SJSA1 (cell line): ENCODE results near the gene RAB11FIP3. TPM values are rescaled to one million over a fixed set of nuclear protein-coding genes. Genes with fewer than 3 reads are reported as not detected.
"Not testable (repeated sequence)": the region's sequence is repeated elsewhere in the genome, so short reads cannot be mapped to it uniquely, and the experiment has no call there.

Experiments used
- DNase-seq, 2 experiments: peaks; one replicate each; pipeline ENCODE4 v3.0.0-alpha.2; 2015 to 2020; ENCODE audit warnings: low spot score in 2 of 2, low read depth in 1 of 2
- H3K27ac ChIP-seq: fragments of 250-450 bp; sonication (Bioruptor Pico); 2 replicates; pipeline ENCODE4 v1.5.1; 2020; ENCODE audit warnings: mild to moderate bottlenecking, moderate library complexity
- H3K27me3 ChIP-seq: fragments of 250-450 bp; sonication (Bioruptor Pico); replicated peaks from 2 replicates; pipeline ENCODE4 v1.5.1; 2020; ENCODE audit warnings: mild to moderate bottlenecking, moderate library complexity
- H3K36me3 ChIP-seq: fragments of 250-450 bp; sonication (Bioruptor Pico); 2 replicates; pipeline ENCODE4 v1.5.1; 2020; ENCODE audit warnings: mild to moderate bottlenecking
- H3K4me1 ChIP-seq: fragments of 250-450 bp; sonication (Bioruptor Pico); replicated peaks from 2 replicates; pipeline ENCODE4 v1.6.1; 2021; ENCODE audit warnings: mild to moderate bottlenecking
- H3K4me3 ChIP-seq: fragments of 250-450 bp; sonication (Bioruptor Pico); 2 replicates; pipeline ENCODE4 v1.5.1; 2020; ENCODE audit warnings: mild to moderate bottlenecking
- H3K9me3 ChIP-seq: fragments of 250-450 bp; sonication (Bioruptor Pico); replicated peaks from 2 replicates; pipeline ENCODE4 v1.5.1; 2020; ENCODE audit warnings: mild to moderate bottlenecking
- total RNA-seq: library from RNA; depleted of rRNA; stranded (reverse); fragments of >200 nt; shearing (Covaris generic); gene quantifications from 2 replicates; pipeline ENCODE4 v1.2.3, GENCODE V29; 2014; rRNA removed

The RAB11FIP3 gene
- 21.1 and 23.6 TPM in 2 replicates for total RNA-seq

GRCh38 chr16:425082-425718, at the start of gene RAB11FIP3:
RAB11FIP3 (plus strand) TSS chr16:425649; CDS start chr16:426007, 358 bp downstream.
- peak within 1 kb of the TSS; percentile 22; the same call in 1 of the 2 replicates for H3K27ac ChIP-seq
- peak within 1 kb of the TSS; percentile 52 for H3K4me3 ChIP-seq
- H3K9me3 ChIP-seq, result no peaks in the 10 kb centered on the region
- H3K36me3 ChIP-seq, result peaks cover 5% of the 10 kb centered on the region; the same call in 1 of the 2 replicates
- H3K4me1 ChIP-seq, result peaks cover 42% of the 10 kb centered on the region
- peak; percentile 80 to 86 for DNase-seq
- H3K27me3 ChIP-seq, result no peaks in the 10 kb centered on the region

GRCh38 chr16:375927-376816, 49.3 kb upstream of the RAB11FIP3 start:
- Histone ChIP-seq H3K4me3 (no peak overlapping the region), H3K27me3 (no peaks in the 10 kb centered on the region), H3K36me3 (peaks cover 68% of the 10 kb centered on the region), H3K9me3 (no peaks in the 10 kb centered on the region), H3K4me1 (peaks cover 8% of the 10 kb centered on the region), H3K27ac (no peak overlapping the region)
- no peak for DNase-seq

DNA sequence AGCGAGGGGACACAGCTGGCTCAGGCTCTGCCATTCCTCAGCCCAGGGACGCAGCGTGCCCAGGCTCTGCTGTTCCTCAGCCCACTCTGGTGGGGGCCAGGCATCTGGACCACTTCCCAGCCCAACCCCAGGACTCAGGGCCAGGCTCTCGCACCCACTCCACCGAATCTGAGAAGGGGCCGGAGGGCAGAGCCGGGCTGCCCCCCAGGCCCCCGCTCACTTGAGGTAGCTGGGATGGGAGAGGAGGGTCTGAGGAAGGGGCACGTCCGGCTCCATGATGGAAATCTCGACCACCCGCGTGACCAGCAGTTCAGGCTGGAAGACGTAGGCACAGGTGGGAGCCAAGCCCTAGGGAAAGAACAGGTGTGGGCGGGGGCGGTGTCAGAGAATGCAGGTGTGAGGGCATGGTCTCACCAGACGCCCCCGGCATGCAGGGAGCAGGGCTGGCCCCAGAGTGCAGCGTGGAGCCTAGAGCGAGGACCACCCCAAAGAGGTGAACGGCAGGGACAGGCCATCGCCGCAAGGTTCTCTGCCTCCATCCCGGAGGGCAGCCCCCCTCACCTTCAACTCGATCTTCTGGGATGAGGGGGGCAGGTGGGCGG, 48.5 kb upstream of the RAB11FIP3 start:
- DNase-seq, result no peak
- Histone ChIP-seq H3K36me3 (peaks cover 65% of the 10 kb centered on the region), H3K4me3 (no peak overlapping the region)

DNA sequence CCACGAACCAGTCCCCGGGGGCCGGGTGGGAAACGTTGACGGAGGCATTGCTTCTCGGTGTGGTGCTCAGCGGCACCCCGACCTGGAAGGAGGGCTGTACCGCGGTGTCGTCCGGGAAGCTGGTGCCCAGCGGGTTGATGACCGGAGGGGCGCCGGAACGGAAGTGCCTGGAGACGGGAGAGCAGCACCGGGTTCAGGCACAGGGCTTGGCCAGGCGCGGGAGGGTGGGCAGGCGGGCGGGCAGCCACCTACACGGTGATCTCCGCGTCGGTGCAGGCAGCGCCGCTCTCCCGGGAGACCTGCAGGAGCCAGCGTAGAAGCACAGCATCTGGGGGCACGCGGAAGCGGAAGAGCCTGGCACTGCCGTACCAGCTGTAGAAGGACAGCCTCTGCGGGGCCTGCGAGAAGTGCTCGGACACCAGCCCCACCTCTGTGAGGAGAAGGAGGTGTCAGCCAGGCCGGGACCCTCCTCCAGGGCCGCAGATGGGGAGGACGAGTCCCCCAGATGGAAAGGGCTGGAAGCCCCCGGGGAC, 48.0 kb upstream of the RAB11FIP3 start:
- no peak for DNase-seq
- Histone ChIP-seq H3K27ac (no peak overlapping the region), H3K36me3 (peaks cover 62% of the 10 kb centered on the region), H3K4me1 (peaks cover 13% of the 10 kb centered on the region), H3K9me3 (no peaks in the 10 kb centered on the region), H3K27me3 (no peaks in the 10 kb centered on the region), H3K4me3 (no peak overlapping the region)

More for the DNA sequence above, 48.5 kb upstream of the RAB11FIP3 start:
- Histone ChIP-seq H3K27me3 (no peaks in the 10 kb centered on the region), H3K27ac (no peak overlapping the region), H3K9me3 (no peaks in the 10 kb centered on the region), H3K4me1 (peaks cover 8% of the 10 kb centered on the region)

GRCh38 chr16:378113-378820, 47.2 kb upstream of the RAB11FIP3 start:
- not testable (repeated sequence) for H3K4me3 ChIP-seq, H3K27me3 ChIP-seq, H3K9me3 ChIP-seq, H3K27ac ChIP-seq, DNase-seq
- peaks cover 13% of the 10 kb centered on the region for H3K4me1 ChIP-seq
- H3K36me3 ChIP-seq, result peaks cover 57% of the 10 kb centered on the region

DNA sequence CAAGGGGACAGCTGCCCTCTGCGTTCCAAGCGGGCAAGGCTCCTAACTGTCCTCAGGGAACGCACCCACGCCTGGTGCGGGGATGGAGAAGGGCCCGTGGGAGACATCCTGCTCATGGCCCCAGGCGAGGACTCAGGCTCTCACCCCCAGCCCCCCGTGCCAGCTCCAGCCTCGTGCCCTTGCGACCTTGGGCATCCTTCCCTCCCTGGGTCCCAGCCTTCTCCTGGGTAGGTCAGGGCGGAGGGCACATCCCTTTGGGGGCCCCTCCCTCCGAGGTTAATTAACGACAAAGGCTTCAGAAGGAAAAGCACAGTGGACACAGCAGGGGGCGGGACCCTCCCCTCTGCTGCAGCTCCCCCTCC, 46.6 kb upstream of the RAB11FIP3 start:
- no peak for DNase-seq
- peaks cover 13% of the 10 kb centered on the region for H3K4me1 ChIP-seq
- no peaks in the 10 kb centered on the region for H3K27me3 ChIP-seq
- no peak overlapping the region for H3K27ac ChIP-seq
- peaks cover 53% of the 10 kb centered on the region for H3K36me3 ChIP-seq
- H3K9me3 ChIP-seq, result no peaks in the 10 kb centered on the region
- no peak overlapping the region for H3K4me3 ChIP-seq

- H3K9me3 ChIP-seq, result no peaks in the 10 kb centered on the region
- no peaks in the 10 kb centered on the region for H3K27me3 ChIP-seq
- H3K4me3 ChIP-seq, result no peak overlapping the region
- no peak for DNase-seq
- peaks cover 13% of the 10 kb centered on the region for H3K4me1 ChIP-seq
- H3K27ac ChIP-seq, result no peak overlapping the region
- peaks cover 48% of the 10 kb centered on the region for H3K36me3 ChIP-seq
Observed at GRCh38 chr16:379183-379960, 46.1 kb upstream of the RAB11FIP3 start.

DNA sequence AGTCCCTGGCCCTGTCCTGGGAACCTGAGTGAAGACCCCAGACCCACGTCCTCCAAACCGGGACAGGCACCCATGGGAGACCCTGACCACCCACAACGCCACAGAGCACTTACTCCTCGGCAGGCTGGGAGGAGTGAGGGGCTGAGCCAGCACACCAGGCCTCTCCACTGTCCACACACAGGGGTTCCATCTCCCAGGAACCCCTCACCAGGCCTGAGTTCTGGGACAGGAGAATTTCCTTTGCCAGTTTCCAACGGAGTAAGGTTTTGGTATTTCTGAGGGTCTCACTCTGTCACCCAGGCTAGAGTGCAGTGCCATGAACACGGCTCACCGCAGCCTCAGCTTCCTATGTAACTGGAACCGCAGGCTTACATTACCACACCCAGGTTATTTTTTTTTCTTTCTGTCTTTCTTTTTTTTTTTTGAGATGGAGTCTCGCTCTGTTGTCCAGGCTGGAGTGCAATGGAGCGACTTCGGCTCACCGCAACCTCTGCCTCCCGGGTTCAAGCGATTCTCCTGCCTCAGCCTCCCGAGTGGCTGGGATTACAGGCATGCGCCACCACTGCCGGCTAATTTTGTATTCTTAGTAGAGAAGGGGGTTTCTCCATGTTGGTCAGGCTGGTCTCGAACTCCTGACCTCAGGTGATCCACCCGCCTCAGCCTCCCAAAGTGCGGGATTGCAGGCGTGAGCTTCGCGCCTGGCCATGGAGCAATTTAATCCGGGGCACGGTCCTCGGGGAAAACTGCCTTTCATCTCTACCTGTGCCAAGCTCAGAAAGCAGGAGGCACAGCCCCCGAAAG, 45.3 kb upstream of the RAB11FIP3 start:
- H3K9me3 ChIP-seq, result no peaks in the 10 kb centered on the region
- H3K4me3 ChIP-seq, result no peak overlapping the region; the same call in 1 of the 2 replicates
- peaks cover 40% of the 10 kb centered on the region for H3K36me3 ChIP-seq
- H3K4me1 ChIP-seq, result peaks cover 13% of the 10 kb centered on the region
- H3K27ac ChIP-seq, result no peak overlapping the region
- no peak for DNase-seq
- H3K27me3 ChIP-seq, result no peaks in the 10 kb centered on the region

DNA sequence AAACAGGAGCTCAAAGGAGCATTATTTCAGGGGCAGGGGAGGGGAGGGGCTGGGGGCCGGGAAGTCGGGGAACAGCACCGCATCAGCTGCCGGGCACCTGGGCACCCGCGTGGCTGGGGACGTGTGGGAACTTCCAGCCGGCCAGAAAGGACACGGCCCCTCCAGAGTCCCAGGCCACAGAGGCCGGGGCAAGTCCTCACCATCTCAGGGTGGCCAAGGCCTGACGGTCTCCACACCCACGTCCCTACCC, 44.8 kb upstream of the RAB11FIP3 start:
- Histone ChIP-seq H3K9me3 (no peaks in the 10 kb centered on the region), H3K27ac (no peak overlapping the region), H3K36me3 (peaks cover 39% of the 10 kb centered on the region), H3K27me3 (no peaks in the 10 kb centered on the region), H3K4me3 (peak overlapping the region; percentile 66), H3K4me1 (peaks cover 13% of the 10 kb centered on the region)
- no peak for DNase-seq

- H3K4me1 ChIP-seq, result peaks cover 13% of the 10 kb centered on the region
- H3K36me3 ChIP-seq, result peaks cover 34% of the 10 kb centered on the region
- no peaks in the 10 kb centered on the region for H3K9me3 ChIP-seq
- no peak for DNase-seq
- no peaks in the 10 kb centered on the region for H3K27me3 ChIP-seq
- H3K27ac ChIP-seq, result 0 out of 2 replicates have a peak overlapping the region, but pooled peaks have one; percentile 18
- peak overlapping the region; percentile 66 for H3K4me3 ChIP-seq
Observed at GRCh38 chr16:381012-381788, 44.2 kb upstream of the RAB11FIP3 start.

DNA sequence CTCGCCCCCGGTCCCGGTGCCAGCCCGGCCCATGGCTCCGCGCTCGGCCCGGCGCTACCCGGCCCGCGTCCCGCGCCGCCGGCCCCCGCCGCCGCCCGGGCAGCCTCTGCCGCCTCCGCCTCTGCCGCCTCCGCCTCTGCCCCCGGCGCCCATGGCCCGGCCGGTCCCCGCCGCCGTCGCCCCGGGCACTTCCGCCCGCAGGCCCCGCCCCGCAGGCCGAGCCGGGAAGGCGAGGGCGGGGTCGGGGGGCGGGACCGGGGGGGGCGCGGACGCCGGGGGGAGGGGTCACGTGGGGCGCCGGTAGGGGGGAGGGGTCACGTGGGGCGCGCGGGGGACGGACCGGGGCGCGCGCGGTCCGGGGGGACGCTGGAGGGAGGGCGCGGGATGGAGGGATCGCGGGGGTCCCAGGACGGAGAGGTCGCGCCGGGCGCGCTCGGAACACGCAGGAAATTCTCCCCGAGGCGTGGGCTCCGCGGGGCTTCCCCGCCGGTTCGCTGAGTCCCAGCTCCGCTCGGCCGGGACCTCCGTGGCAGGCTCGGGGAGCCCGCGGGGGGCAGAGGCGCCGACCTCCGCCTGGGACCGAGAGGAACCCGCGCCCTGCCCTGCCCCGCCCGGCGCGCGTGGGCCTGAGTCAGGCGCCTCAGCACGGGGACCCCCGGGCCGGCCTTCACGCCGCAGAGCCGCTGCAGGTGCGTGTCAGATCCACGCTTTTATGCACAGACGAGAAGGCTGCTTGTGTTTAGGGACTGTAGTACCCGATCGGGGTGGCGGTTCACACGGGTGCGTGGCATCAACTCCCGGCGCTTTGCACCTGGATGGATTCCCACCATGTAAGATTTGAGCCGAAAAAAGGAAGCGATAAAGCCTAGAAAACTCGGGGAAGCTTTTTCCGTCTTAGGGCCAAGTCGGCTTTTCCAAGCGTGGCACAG, 43.4 kb upstream of the RAB11FIP3 start, which contains the start of gene PGAP6:
Gene PGAP6 (minus strand): TSS at position 190 of the 929 bp plus-strand sequence. CDS start 157 bp downstream, at position 33.
- no peak for DNase-seq

More for the DNA sequence above, 43.4 kb upstream of the RAB11FIP3 start, which contains the start of gene PGAP6:
- Histone ChIP-seq H3K9me3 (no peaks in the 10 kb centered on the region), H3K4me1 (peaks cover 13% of the 10 kb centered on the region), H3K27me3 (no peaks in the 10 kb centered on the region), H3K4me3 (peak within 1 kb of the TSS; percentile 66), H3K27ac (0 out of 2 replicates have a peak within 1 kb of the TSS, but pooled peaks have one; percentile 18), H3K36me3 (peaks cover 25% of the 10 kb centered on the region)
